HepG2 (cell line): ENCODE data around the gene PRR35. TPM values are rescaled to one million over a fixed set of nuclear protein-coding genes. Genes with fewer than 3 reads are reported as not detected.
A peak's percentile ranks its signal among the peaks of the same experiment; 100 is the strongest.

Experiments used
- ATAC-seq: fragments of 200-7000 bp; cut with Tn5 transposase; 3 replicates; pipeline ENCODE4 v1.9.1; 2020; ENCODE audit warnings: mild to moderate bottlenecking, moderate library complexity
- BruUV-seq: library from RNA; stranded (reverse); fragments of 400-500 nt; replicated peaks from 2 replicates; lab custom pipeline; 2021; lab: Mats Ljungman, UMichigan
- CTCF ChIA-PET: fragments of 300-600 bp; formaldehyde crosslinking; extraction: SDS; loops from one replicate; lab custom pipeline; 2021; ENCODE audit warnings: low total read pairs, inconsistent platforms, low intra/inter-chr PET ratio; lab: Yijun Ruan, JAX
- POLR2A ChIA-PET: fragments of 350-600 bp; sonication (Branson Sonifier 250); formaldehyde crosslinking; loops from one replicate; lab custom pipeline; 2020; ENCODE audit warnings: antibody characterized with exemption, inconsistent platforms; lab: Yijun Ruan, JAX
- DNase-seq: peaks from one replicate; pipeline ENCODE4 v3.0.0-alpha.2; 2015; ENCODE audit warnings: low spot score
- FAIRE-seq: peaks from 3 replicates; lab custom pipeline; 2011; peaks lifted over from hg19 to GRCh38; lab: Jason Lieb, UNC
- H2AFZ ChIP-seq: one replicate; pipeline ENCODE4 v1.6.1; 2011; ENCODE audit warnings: low read length, inconsistent platforms
- H3K27ac ChIP-seq: fragments of 300-600 bp; 3 replicates; pipeline ENCODE4 v1.8.0; 2011; ENCODE audit warnings: mixed run types, mild to moderate bottlenecking, mixed read lengths, low read length, inconsistent platforms; ENCODE audit not compliant: insufficient read depth; ENCODE audit errors: extremely low read length
- H3K27me3 ChIP-seq, 2 experiments: fragments of 200-600 bp in 1 of 2; 2 replicates in 1 of 2; 3 replicates in 1 of 2; pipeline versions ENCODE4 v1.6.0 to v1.8.0; 2011; ENCODE audit warnings: low read length in 2 of 2, mild to moderate bottlenecking in 2 of 2, moderate library complexity in 2 of 2, inconsistent platforms in 1 of 2; ENCODE audit not compliant: insufficient read depth in 2 of 2, control insufficient read depth in 1 of 2
- H3K36me3 ChIP-seq, 2 experiments: fragments of 200-600 bp in 1 of 2; replicated peaks in 1 of 2; 2 replicates in 1 of 2; 3 replicates in 1 of 2; pipeline versions ENCODE4 v1.5.1 to v1.8.0; 2011; ENCODE audit warnings: low read length in 2 of 2, inconsistent platforms in 1 of 2; ENCODE audit not compliant: insufficient read depth in 2 of 2, control insufficient read depth in 1 of 2
- H3K4me1 ChIP-seq: 2 replicates; pipeline ENCODE4 v1.5.1; 2012; ENCODE audit warnings: low read length, inconsistent platforms; ENCODE audit not compliant: insufficient read depth
- H3K4me2 ChIP-seq: 2 replicates; pipeline ENCODE4 v1.6.0; 2011; ENCODE audit warnings: low read depth, low read length, inconsistent platforms
- H3K4me3 ChIP-seq, 3 experiments: fragments of 200-600 bp in 1 of 3; sonication (generic), shearing (Covaris generic) in 1 of 3; replicated peaks in 1 of 3; 2 replicates each; pipeline ENCODE4 v1.5.1; 2011 to 2016; ENCODE audit warnings: low read length in 3 of 3, inconsistent platforms in 2 of 3, low read depth in 2 of 3, mild to moderate bottlenecking in 2 of 3, control low read depth in 1 of 3, mixed read lengths in 1 of 3; ENCODE audit not compliant: insufficient read depth in 1 of 3
- H3K79me2 ChIP-seq: one replicate; pipeline ENCODE4 v1.6.1; 2011; ENCODE audit warnings: low read length, inconsistent platforms; ENCODE audit not compliant: insufficient read depth
- H3K9ac ChIP-seq: 2 replicates; pipeline ENCODE4 v1.6.0; 2011; ENCODE audit warnings: mild to moderate bottlenecking, low read depth, low read length, inconsistent platforms; ENCODE audit not compliant: insufficient read depth
- H3K9me3 ChIP-seq: 2 replicates; pipeline ENCODE4 v1.5.1; 2012; ENCODE audit warnings: mild to moderate bottlenecking, low read length
- H4K20me1 ChIP-seq: 2 replicates; pipeline ENCODE4 v1.6.0; 2011; ENCODE audit warnings: inconsistent platforms, mild to moderate bottlenecking, low read length, moderate library complexity; ENCODE audit not compliant: insufficient read depth
- ASH2L ChIP-seq: fragments of 300-600, 200-600 bp; sonication (generic); IDR thresholded peaks from 2 replicates; pipeline ENCODE4 v1.7.0; 2017; ENCODE audit warnings: low read depth, mild to moderate bottlenecking, moderate library complexity, mixed read lengths, low read length; ENCODE audit not compliant: insufficient read length
- ATF7 ChIP-seq, 2 experiments: fragments of 450-650 bp in 1 of 2; sonication (generic) in 1 of 2; formaldehyde crosslinking in 1 of 2; IDR thresholded peaks; 2 replicates each; pipeline versions ENCODE4 v1.4.0 to v1.6.1; 2016 to 2020; ENCODE audit warnings: antibody characterized with exemption in 1 of 2, mild to moderate bottlenecking in 1 of 2, missing genetic modification reagents in 1 of 2
- FOSL2 ChIP-seq: sonication (generic); formaldehyde crosslinking; IDR thresholded peaks from 2 replicates; pipeline ENCODE4 v1.4.0; 2020; ENCODE audit warnings: missing genetic modification reagents
- HIVEP1 ChIP-seq: sonication (generic); formaldehyde crosslinking; IDR thresholded peaks from 2 replicates; pipeline ENCODE4 v1.4.0; 2020; ENCODE audit warnings: mild to moderate bottlenecking, missing genetic modification reagents
- HNRNPL ChIP-seq: fragments of 200-400 bp; formaldehyde crosslinking; IDR thresholded peaks from 2 replicates; pipeline ENCODE4 v1.6.1; 2017; ENCODE audit warnings: mild to moderate bottlenecking, low read depth, low read length
- HOXA7 ChIP-seq: sonication (generic); formaldehyde crosslinking; IDR thresholded peaks from 2 replicates; pipeline ENCODE4 v1.8.1; 2022; ENCODE audit warnings: mild to moderate bottlenecking, missing genetic modification reagents, moderate library complexity
- IKZF1 ChIP-seq: fragments of 450-650 bp; IDR thresholded peaks from 2 replicates; pipeline ENCODE4 v1.7.1; 2016
- NBN ChIP-seq: fragments of 450-650 bp; conservative IDR thresholded peaks from 2 replicates; pipeline ENCODE4 v1.6.1; 2017
- NFYC ChIP-seq: IDR thresholded peaks from 2 replicates; pipeline ENCODE4 v1.6.1; 2016; ENCODE audit warnings: missing genetic modification reagents, missing compliant biosample characterization
- PHB2 ChIP-seq: fragments of 450-650 bp; IDR thresholded peaks from 2 replicates; pipeline ENCODE4 v1.6.1; 2018; ENCODE audit not compliant: partially characterized antibody
- POLR2G ChIP-seq: fragments of 200-400 bp; formaldehyde crosslinking; IDR thresholded peaks from 2 replicates; pipeline ENCODE4 v1.6.1; 2018; ENCODE audit warnings: mild to moderate bottlenecking, low read depth, low read length, moderate library complexity
- RBFOX2 ChIP-seq: fragments of 200-400 bp; formaldehyde crosslinking; IDR thresholded peaks from 2 replicates; pipeline ENCODE4 v1.6.1; 2017; ENCODE audit warnings: low read depth, mild to moderate bottlenecking, low read length
- STAG1 ChIP-seq: sonication (generic); formaldehyde crosslinking; IDR thresholded peaks from 2 replicates; pipeline ENCODE4 v1.4.0; 2020; ENCODE audit warnings: missing genetic modification reagents
- ZBTB8A ChIP-seq: sonication (generic); formaldehyde crosslinking; IDR thresholded peaks from 2 replicates; pipeline ENCODE4 v1.4.0; 2020; ENCODE audit warnings: mild to moderate bottlenecking, low read depth, missing genetic modification reagents, borderline replicate concordance
- ZFP82 ChIP-seq: sonication (generic); formaldehyde crosslinking; IDR thresholded peaks from 2 replicates; pipeline ENCODE4 v1.5.1; 2020; ENCODE audit warnings: mild to moderate bottlenecking, missing genetic modification reagents, borderline replicate concordance
- ZNF274 ChIP-seq: sonication (generic); formaldehyde crosslinking; IDR thresholded peaks from 2 replicates; pipeline ENCODE4 v1.5.1; 2020; ENCODE audit warnings: mild to moderate bottlenecking, missing genetic modification reagents
- ZNF326 ChIP-seq: sonication (generic); formaldehyde crosslinking; IDR thresholded peaks from 2 replicates; pipeline ENCODE4 v1.4.0; 2020; ENCODE audit warnings: missing genetic modification reagents, borderline replicate concordance
- ZNF557 ChIP-seq: sonication (generic); formaldehyde crosslinking; IDR thresholded peaks from 2 replicates; pipeline ENCODE4 v1.4.0; 2020; ENCODE audit warnings: missing genetic modification reagents
- ZNF713 ChIP-seq: sonication (generic); formaldehyde crosslinking; IDR thresholded peaks from 2 replicates; pipeline ENCODE4 v1.4.0; 2020; ENCODE audit warnings: mild to moderate bottlenecking, missing genetic modification reagents
- WGBS: methylation state at CpG from one replicate; pipeline ENCODE4 v1.1.6; 2017; ENCODE audit warnings: low lambda C conversion rate; 5-methylcytosine and 5-hydroxymethylcytosine counted together
- in situ Hi-C: cut with HindIII; loops from 2 replicates; pipeline ENCODE4 v1.10.0; 2017; ENCODE audit warnings: low pct_unique_long_range_greater_than_20kb; ENCODE audit not compliant: extremely low pct_ligation_motif_present
- intact Hi-C: fragments of 100-400 bp; cut with micrococcal nuclease; formaldehyde crosslinking; loops from one replicate; pipeline ENCODE4 v1.10.0; 2022; ENCODE audit not compliant: unreplicated experiment
- polyA plus RNA-seq, 8 experiments: library from polyadenylated mRNA; depleted of rRNA in 3 of 8; stranded (reverse) in 7 of 8; unstranded in 1 of 8; fragments of >200 nt; fragmentation: Illumina TruSeq in 4 of 8; extraction: Trizol in 4 of 8; gene quantifications; 2 replicates each; pipeline versions ENCODE4 v1.2.1 to v1.2.3, GENCODE V29; 2011 to 2016; ENCODE audit warnings: low read depth in 4 of 8, missing spikeins in 1 of 8, mixed read lengths in 1 of 8; ENCODE audit not compliant: insufficient read depth in 1 of 8
- total RNA-seq, 5 experiments: library from RNA; depleted of rRNA; stranded (reverse); fragments of >200 nt; fragmentation: Illumina TruSeq; extraction: Trizol; gene quantifications; 2 replicates each; pipeline ENCODE4 v1.2.3, GENCODE V29; 2016; ENCODE audit warnings: low read depth in 1 of 5
- TF ChIP-seq, protein P1 (sequence below): sonication (generic); formaldehyde crosslinking; IDR thresholded peaks from 2 replicates; pipeline ENCODE4 v1.5.1; 2020; ENCODE audit warnings: missing genetic modification reagents, mild to moderate bottlenecking, borderline replicate concordance
- TF ChIP-seq, protein P2 (sequence below): sonication (generic); formaldehyde crosslinking; IDR thresholded peaks from 2 replicates; pipeline ENCODE4 v1.4.0; 2020; ENCODE audit warnings: missing genetic modification reagents

Gene PRR35
- total and polyA plus RNA-seq, 2 of the 13 experiments (the other 11 are each of a cell fraction or from before 2014, with no cell fraction given), result 0.07 to 0.16 TPM

DNA sequence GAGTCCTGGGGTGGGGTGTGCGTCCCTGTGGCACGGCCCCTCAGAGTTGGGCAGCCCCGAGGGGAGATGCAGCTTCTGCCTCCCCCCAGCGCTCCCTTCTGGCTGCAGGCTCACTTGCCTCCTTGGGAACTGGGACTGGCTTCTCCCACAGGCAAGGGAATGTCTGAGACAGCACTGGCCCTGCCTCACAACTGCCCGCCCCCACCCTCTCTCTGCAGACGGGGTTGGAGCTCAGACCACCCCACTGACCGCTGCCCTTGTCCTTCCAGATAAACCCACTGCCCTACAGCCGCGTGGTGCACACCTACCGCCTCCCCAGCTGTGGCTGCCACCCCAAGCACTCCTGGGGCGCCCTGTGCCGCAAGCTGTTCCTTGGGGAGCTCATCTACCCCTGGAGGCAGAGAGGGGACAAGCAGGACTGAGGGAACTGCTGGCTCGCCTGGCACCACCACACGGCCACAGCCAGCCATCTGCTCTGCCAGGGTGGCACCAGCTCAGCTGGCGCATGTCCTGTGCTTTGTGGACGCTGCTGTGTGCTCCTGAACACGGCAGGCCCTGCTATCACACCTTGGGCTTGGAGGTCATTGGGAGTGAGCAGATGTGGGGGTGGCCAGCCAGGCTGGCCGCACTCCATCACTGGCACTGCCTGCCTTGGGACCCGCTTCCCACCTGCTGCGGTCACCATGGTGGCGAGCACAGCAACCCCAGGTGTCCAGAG, 22.6 kb downstream of the PRR35 start:
- POLR2A ChIA-PET, result no interaction called here

DNA sequence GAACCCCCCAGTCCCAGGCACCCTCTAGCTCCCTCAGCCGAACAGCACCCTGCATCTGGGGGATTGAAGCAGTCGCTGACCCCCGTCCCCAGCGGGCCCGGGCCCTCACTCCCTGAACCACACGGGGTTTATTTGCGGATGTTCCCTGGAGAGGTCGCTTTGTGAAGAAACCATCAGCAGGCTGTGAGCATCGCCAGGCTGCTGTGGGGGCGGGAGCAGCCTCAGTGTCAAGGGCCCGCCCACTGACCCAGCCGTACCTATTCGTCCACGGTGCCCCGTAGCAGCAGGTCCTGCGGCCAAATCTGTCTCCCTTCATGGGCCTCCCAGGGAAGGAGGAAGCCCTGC, 23.2 kb downstream of the PRR35 start:
- no peak overlapping the region for H3K4me2 ChIP-seq
- no peaks in the 10 kb centered on the region for H3K27me3 ChIP-seq
- ChIA-PET CTCF (no interaction called here), POLR2A (no interaction called here)
- intact Hi-C loops (loop anchor here (10.0 kb wide), 1 partner anchor 61 kb away; the partner anchor contains the start of genes MCRIP2 and WDR90), in situ Hi-C loops (no loop called here)
- no peaks in the 10 kb centered on the region for H3K9me3 ChIP-seq
- no peaks in the 10 kb centered on the region for H3K36me3 ChIP-seq
- no peak for DNase-seq
- peaks cover 33% of the 10 kb centered on the region for H3K4me1 ChIP-seq
- no peak for TF ChIP-seq ATF7 (IDR thresholded peaks at IDR 0.05)
- TF ChIP-seq ATF7 (CRISPR knock-in tag; IDR thresholded peaks at IDR 0.05), result no peak
- no peak for TF ChIP-seq NBN
- no peak for TF ChIP-seq FOSL2 (CRISPR knock-in tag)
- no peak for TF ChIP-seq IKZF1
- TF ChIP-seq, protein P1, sequence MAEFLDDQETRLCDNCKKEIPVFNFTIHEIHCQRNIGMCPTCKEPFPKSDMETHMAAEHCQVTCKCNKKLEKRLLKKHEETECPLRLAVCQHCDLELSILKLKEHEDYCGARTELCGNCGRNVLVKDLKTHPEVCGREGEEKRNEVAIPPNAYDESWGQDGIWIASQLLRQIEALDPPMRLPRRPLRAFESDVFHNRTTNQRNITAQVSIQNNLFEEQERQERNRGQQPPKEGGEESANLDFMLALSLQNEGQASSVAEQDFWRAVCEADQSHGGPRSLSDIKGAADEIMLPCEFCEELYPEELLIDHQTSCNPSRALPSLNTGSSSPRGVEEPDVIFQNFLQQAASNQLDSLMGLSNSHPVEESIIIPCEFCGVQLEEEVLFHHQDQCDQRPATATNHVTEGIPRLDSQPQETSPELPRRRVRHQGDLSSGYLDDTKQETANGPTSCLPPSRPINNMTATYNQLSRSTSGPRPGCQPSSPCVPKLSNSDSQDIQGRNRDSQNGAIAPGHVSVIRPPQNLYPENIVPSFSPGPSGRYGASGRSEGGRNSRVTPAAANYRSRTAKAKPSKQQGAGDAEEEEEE (CRISPR knock-in tag), result no peak
- TF ChIP-seq HOXA7 (CRISPR knock-in tag), result no peak
- TF ChIP-seq ZNF557, result no peak
- TF ChIP-seq ZBTB8A (CRISPR knock-in tag), result no peak
- TF ChIP-seq ZFP82, result no peak
- TF ChIP-seq HIVEP1 (CRISPR knock-in tag), result no peak
- TF ChIP-seq ZNF713 (CRISPR knock-in tag), result no peak
- no peak for TF ChIP-seq STAG1
- TF ChIP-seq NFYC, result no peak
- no peak overlapping the region for H2AFZ ChIP-seq
- 79% methylated on average over 7 of the region's 16 CpGs for WGBS
- no peak overlapping the region for H3K9ac ChIP-seq
- no peak overlapping the region for H3K4me3 ChIP-seq
- H3K27ac ChIP-seq, result no peak overlapping the region
- BruUV-seq, result no TSS peak
- no peak for FAIRE-seq
- H3K79me2 ChIP-seq, result peaks cover 10% of the 10 kb centered on the region
- peaks cover 4% of the 10 kb centered on the region; the same call in 1 of the 2 replicates for H4K20me1 ChIP-seq
- ATAC-seq, result no peak

More for the DNA sequence above, 22.6 kb downstream of the PRR35 start:
- Histone ChIP-seq H3K4me3 (no peak overlapping the region), H3K27ac (no peak overlapping the region), H3K4me2 (no peak overlapping the region), H3K9ac (no peak overlapping the region), H3K27me3 (no peaks in the 10 kb centered on the region), H3K36me3 (no peaks in the 10 kb centered on the region), H2AFZ (no peak overlapping the region), H3K9me3 (no peaks in the 10 kb centered on the region), H3K4me1 (peaks cover 28% of the 10 kb centered on the region), H3K79me2 (peaks cover 3% of the 10 kb centered on the region), H4K20me1 (no peaks in the 10 kb centered on the region)
- in situ Hi-C loops (no loop called here), intact Hi-C loops (loop anchor here (10.0 kb wide), 1 partner anchor 62 kb away; the partner anchor contains the start of genes MCRIP2 and WDR90)
- FAIRE-seq (no peak), ATAC-seq (no peak), DNase-seq (no peak)
- CTCF ChIA-PET, result no interaction called here
- 87% methylated on average over 10 of the region's 21 CpGs for WGBS
- BruUV-seq, result no TSS peak
- TF ChIP-seq ZNF274 (CRISPR knock-in tag) (no peak), POLR2G (0 out of 2 replicates have a peak, but pooled peaks have one; percentile 31), ZNF326 (no peak), HNRNPL (peak; percentile 80), PHB2 (no peak), ASH2L (no peak), RBFOX2 (0 out of 2 replicates have a peak, but pooled peaks have one; percentile 16)
- TF ChIP-seq, protein P2, sequence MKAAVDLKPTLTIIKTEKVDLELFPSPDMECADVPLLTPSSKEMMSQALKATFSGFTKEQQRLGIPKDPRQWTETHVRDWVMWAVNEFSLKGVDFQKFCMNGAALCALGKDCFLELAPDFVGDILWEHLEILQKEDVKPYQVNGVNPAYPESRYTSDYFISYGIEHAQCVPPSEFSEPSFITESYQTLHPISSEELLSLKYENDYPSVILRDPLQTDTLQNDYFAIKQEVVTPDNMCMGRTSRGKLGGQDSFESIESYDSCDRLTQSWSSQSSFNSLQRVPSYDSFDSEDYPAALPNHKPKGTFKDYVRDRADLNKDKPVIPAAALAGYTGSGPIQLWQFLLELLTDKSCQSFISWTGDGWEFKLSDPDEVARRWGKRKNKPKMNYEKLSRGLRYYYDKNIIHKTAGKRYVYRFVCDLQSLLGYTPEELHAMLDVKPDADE (CRISPR knock-in tag), result no peak
